ACHN (cell line): Measurements from ENCODE around the gene PSTPIP1.

Source experiments
- DNase-seq: peaks from one replicate; pipeline ENCODE4 v3.0.0-alpha.2; 2015
- in situ Hi-C: cut with HindIII; loops from 2 replicates; pipeline ENCODE4 v1.10.0; 2017; ENCODE audit warnings: low sequenced_read_pairs, low pct_ligation_motif_present, low pct_unique_long_range_greater_than_20kb

The PSTPIP1 gene

DNA sequence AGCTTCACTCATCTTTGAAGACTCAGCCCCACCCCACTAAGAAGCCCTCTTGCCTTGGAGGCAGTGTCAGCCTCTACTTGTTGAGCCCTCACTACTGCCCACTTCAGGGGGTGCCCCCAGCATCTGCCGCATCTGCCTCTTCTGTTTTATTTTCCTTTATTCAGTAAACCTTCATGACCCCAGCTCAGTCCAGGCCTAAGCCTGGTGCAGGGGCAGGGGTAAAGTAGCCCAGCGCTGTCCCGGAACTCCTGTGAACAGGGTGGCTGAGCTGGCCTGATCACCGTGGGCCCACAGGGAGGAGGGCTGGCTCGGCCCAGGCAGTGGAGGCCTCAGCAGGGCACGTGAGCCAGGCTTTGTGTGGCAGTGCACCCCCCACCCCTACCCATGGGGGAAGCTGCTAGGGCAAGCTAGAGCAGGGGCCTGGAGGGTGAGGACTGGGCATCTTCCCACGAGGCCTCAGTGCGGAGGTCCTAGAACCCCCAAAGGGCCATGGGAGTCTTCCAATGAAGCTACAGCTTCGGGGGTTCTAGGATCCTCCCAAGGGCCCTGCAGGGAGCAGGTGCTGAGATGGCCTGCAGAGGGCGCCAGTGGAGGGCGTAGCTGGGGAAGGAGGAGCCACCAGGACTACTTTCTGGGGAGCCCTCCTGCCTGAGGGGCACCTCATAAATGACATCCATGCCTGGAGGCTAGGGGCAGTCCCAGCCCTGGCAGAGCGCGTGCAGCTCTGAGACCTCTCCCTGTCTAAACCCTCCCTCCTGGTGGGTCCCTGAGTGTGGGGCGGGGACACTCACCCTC, 40.0 kb downstream of the PSTPIP1 start:
- DNase-seq, result peak; percentile 25
- in situ Hi-C loops, result no loop called here

- DNase-seq, result no peak
Measured at GRCh38 chr15:77035584-77035983, 40.7 kb downstream of the PSTPIP1 start.

DNA sequence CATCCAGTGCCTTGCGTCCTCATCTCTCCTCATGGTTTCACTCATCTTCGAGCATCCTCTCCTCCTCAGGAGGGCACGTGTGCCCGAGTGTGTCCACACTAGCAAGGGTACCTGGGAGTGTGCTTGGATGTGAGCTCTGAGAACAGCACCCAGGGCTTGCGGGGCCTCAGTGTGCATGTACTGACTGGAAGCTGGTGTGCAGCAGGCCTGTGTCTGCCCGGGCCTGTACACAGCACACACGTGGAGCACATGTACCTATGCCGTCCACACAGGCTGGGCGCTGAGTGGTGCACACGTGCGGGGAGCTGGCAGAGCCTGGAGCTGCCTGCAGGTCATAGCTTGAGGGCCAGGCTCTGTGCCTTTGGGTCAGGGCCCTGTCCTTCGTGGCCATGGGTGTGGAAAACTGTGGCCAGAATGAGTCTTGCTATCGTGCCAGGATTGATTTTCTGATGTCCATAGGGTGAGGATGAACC, 41.1 kb downstream of the PSTPIP1 start:
- no peak for DNase-seq
- in situ Hi-C loops, result no loop called here

More at GRCh38 chr15:77035584-77035983, 40.7 kb downstream of the PSTPIP1 start:
- in situ Hi-C loops, result no loop called here

GRCh38 chr15:77036537-77037387, 41.8 kb downstream of the PSTPIP1 start:
- in situ Hi-C loops, result no loop called here
- DNase-seq, result no peak

- in situ Hi-C loops, result no loop called here
Measured at GRCh38 chr15:77037388-77038209, 42.7 kb downstream of the PSTPIP1 start.

DNA sequence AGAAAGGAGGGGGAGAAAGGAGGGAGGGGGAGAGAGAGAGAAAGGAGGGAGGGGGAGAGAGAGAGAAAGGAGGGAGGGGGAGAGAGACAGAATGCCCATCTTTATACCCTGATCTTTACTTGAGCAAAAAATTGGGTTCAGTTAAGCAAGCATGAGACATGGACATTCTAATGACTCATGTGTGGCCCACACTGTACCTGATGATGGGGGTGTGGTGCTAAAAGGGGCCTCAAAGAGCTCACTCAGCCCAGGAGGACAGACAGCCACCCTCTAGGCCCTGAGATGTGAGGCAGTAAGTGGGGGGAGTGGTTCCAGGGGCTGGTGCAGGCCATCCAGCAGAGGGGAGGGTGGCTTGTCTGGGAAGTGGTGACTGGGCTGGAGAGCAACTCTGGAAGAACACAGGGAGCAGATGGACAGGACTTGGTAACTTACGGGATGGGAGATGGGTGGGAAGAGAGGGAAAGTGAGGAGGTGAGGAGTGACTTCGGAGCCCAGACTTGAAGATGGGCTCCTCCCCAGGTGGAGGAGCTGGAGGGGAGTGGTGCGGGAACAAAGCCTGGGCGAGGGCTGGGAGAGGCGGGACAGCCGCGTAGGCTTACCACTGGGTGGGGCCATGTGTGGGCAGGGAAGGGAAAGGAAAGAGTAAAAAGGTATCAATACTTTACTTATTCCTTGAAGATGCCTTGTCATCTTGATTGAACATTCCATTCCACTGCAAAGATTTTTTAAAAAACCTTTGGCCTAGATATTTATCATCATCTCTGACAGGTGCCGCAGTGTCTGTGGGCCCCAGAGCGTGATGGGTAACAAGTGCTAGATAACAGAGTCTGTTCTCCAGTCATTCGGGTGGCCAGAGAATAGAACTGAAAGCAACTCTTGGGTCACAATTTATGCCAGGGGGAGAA, 43.6 kb downstream of the PSTPIP1 start:
- in situ Hi-C loops, result no loop called here
- no peak for DNase-seq

More at GRCh38 chr15:77037388-77038209, 42.7 kb downstream of the PSTPIP1 start:
- DNase-seq, result no peak

- no peak for DNase-seq
- in situ Hi-C loops, result no loop called here
Measured at GRCh38 chr15:77039217-77039533, 44.2 kb downstream of the PSTPIP1 start.

GRCh38 chr15:77039848-77040247, 44.9 kb downstream of the PSTPIP1 start:
- no peak for DNase-seq
- in situ Hi-C loops, result no loop called here

GRCh38 chr15:77040673-77041072, 45.7 kb downstream of the PSTPIP1 start:
- DNase-seq, result no peak
- in situ Hi-C loops, result no loop called here

DNA sequence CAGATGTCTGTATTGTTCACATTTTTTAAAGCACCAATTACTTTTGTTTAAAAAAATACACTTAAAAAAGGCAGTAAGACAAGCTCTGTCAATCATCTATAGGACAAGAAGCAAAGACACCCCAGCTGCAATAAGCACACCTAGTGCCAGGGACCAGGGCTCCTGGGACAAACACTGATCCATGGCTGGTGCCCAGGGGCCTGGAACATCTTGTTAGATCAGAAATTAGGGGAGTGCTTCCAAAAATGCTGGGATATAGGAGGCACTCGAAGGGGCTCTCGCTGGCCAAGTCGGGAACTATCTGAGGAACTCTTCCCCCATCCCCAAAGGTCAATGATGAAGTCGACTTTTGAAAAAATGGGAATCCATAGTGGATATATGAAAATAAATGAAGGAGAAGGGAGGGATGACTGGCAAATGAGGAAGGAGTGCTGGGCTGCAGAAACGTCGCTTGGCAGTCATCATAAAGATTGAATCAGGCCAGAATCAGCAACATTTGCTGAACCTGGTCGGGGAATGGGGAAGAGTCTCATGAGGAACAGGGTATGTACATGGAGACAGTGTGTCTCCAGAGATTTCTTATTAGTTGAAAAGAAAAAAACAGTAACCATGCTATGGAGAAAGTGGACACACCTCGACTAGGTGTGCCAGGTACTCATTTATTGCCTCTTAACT, 47.5 kb downstream of the PSTPIP1 start:
- in situ Hi-C loops, result no loop called here
- DNase-seq, result no peak

GRCh38 chr15:77042955-77043920, 48.3 kb downstream of the PSTPIP1 start:
- in situ Hi-C loops, result no loop called here
- DNase-seq, result no peak

GRCh38 chr15:77044228-77045042, 49.5 kb downstream of the PSTPIP1 start:
- DNase-seq, result no peak
- in situ Hi-C loops, result no loop called here

GRCh38 chr15:77045985-77046384, 51.1 kb downstream of the PSTPIP1 start:
- in situ Hi-C loops, result no loop called here
- DNase-seq, result no peak

GRCh38 chr15:77046704-77047412, 51.9 kb downstream of the PSTPIP1 start:
- no peak for DNase-seq
- in situ Hi-C loops, result no loop called here
